Fibroblast of pulmonary artery (primary cell): ENCODE results near the gene KRTCAP3.
A peak's percentile ranks its signal among the peaks of the same experiment; 100 is the strongest.

Source experiments
- DNase-seq: peaks from one replicate; pipeline ENCODE4 v3.0.0-alpha.2; 2010; ENCODE audit warnings: low read depth
- H3K4me3 ChIP-seq: replicated peaks from 2 replicates; pipeline ENCODE4 v1.5.1; 2011; ENCODE audit warnings: low read depth, mild to moderate bottlenecking, control low read depth, low read length, moderate library complexity
- CTCF ChIP-seq: IDR thresholded peaks from 2 replicates; pipeline ENCODE4 v1.5.1; 2011; ENCODE audit warnings: mild to moderate bottlenecking, control low read depth, low read length, inconsistent platforms; ENCODE audit errors: missing control alignments

The KRTCAP3 gene

GRCh38 chr2:27461118-27461517, 18.9 kb downstream of the KRTCAP3 start:
- DNase-seq = no peak
- H3K4me3 ChIP-seq = no peak overlapping the region
- TF ChIP-seq CTCF = no peak

GRCh38 chr2:27464443-27464842, 22.3 kb downstream of the KRTCAP3 start:
- DNase-seq = no peak
- no peak for TF ChIP-seq CTCF
- H3K4me3 ChIP-seq = no peak overlapping the region

GRCh38 chr2:27471961-27472360, 29.8 kb downstream of the KRTCAP3 start:
- no peak overlapping the region for H3K4me3 ChIP-seq
- no peak for TF ChIP-seq CTCF
- no peak for DNase-seq

- no peak for DNase-seq
- no peak for TF ChIP-seq CTCF
- no peak overlapping the region for H3K4me3 ChIP-seq
Observed at GRCh38 chr2:27485496-27485895, 43.3 kb downstream of the KRTCAP3 start.

- DNase-seq = peak; percentile 33
- no peak for TF ChIP-seq CTCF
- peak overlapping the region; percentile 79 for H3K4me3 ChIP-seq
Observed at GRCh38 chr2:27489118-27489497, 46.9 kb downstream of the KRTCAP3 start.

GRCh38 chr2:27489498-27490397, 47.6 kb downstream of the KRTCAP3 start, which contains the start of gene IFT172:
TSS of gene IFT172 (minus strand) at chr2:27489743. CDS start at chr2:27489653, 90 bp downstream.
- TF ChIP-seq CTCF = no peak
- peak; percentile 99 for DNase-seq
- H3K4me3 ChIP-seq = peak within 1 kb of the TSS; percentile 79

- no peak for TF ChIP-seq CTCF
- DNase-seq = no peak
- no peak overlapping the region for H3K4me3 ChIP-seq
Observed at GRCh38 chr2:27492557-27492956, 50.4 kb downstream of the KRTCAP3 start.
